Jurkat, Clone E6-1 (cell line): Measurements from ENCODE around the gene MOB2.
A peak's percentile ranks its signal among the peaks of the same experiment; 100 is the strongest.

Source experiments
- DNase-seq: peaks from one replicate; pipeline ENCODE4 v3.0.0-alpha.2; 2011; ENCODE audit warnings: low read depth, low spot score
- H3K4me3 ChIP-seq: 2 replicates; pipeline ENCODE4 v1.5.1; 2011; ENCODE audit warnings: mild to moderate bottlenecking, low read length, control low read depth, moderate library complexity

MOB2 gene

DNA sequence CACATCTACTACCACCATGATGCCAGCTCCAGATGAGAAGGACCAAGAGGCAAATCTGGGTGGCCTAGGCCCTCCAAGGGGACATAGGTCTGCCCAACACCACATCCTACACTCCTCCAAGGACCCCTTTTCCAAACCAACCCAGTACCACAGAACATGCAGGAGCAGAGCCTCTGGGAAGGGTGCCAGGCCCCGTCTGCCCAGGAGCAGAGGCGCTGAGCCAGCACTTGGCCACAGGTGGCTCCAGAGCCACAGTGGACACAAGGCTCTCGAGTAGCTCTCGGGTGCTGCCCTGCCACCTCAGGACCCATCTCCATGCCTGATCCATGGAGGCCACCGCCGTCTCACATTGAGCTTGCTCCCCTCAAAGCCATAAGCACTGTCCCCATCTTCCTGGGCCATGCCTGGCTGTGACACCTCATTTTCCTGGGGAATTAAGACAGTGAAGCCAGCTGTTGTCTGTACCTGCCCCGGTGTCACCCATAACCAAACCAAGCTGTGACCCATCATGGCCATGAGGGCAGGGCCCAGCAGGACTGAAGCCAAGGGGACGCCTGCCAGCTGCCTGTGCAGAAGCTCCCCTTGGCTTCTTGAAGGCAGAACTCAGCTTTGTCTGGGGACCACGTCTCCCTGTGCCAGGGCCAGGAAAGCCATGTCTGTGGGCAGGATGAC, 7.4 kb downstream of the MOB2 start:
- H3K4me3 ChIP-seq, result no peak overlapping the region
- DNase-seq, result no peak

- H3K4me3 ChIP-seq, result no peak overlapping the region
- peak; percentile 85 for DNase-seq
These were observed 8.0 kb downstream of the MOB2 start for GRCh38 chr11:1478544-1478943.

- H3K4me3 ChIP-seq, result no peak overlapping the region
- no peak for DNase-seq
These were observed 8.6 kb downstream of the MOB2 start for GRCh38 chr11:1478011-1478410.

- DNase-seq, result no peak
- no peak overlapping the region for H3K4me3 ChIP-seq
These were observed 9.4 kb downstream of the MOB2 start for GRCh38 chr11:1476940-1477736.

- no peak overlapping the region for H3K4me3 ChIP-seq
- DNase-seq, result no peak
These were observed 10.7 kb downstream of the MOB2 start for GRCh38 chr11:1475841-1476240.

- no peak overlapping the region for H3K4me3 ChIP-seq
- no peak for DNase-seq
These were observed 12.8 kb downstream of the MOB2 start for GRCh38 chr11:1473786-1474185.

DNA sequence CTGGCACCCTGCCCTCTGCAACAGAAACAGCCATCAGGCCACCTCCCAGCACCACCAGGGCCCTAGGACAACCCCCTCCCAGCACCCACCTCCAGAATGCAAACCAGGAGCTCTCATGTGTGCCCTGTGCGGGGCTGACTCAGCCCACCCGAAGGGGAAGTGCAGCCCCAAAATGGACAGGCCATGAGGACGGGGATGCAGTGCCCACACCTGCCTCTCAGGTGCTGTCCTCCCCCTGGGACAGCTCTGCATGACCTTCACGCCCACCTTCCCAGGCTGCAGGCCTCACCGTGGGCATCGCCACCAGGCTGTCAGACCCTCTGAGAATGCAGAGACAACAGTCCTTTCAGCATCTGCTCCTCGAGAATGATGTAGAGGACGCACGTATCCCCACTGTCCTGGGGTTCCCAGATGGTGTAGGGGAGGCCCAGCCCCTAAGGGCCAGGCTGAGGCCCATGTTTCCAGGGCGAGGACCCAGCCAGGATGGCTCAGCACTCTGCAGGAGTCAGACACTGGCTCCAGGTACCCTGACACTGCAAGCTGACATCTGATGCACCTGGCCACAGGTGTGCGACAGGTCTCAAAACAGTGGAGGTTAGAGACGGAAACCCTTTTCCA, 13.5 kb downstream of the MOB2 start:
- no peak for DNase-seq
- H3K4me3 ChIP-seq, result no peak overlapping the region

GRCh38 chr11:1472180-1473005, 14.2 kb downstream of the MOB2 start:
- DNase-seq, result no peak
- H3K4me3 ChIP-seq, result no peak overlapping the region

- DNase-seq, result no peak
- H3K4me3 ChIP-seq, result no peak overlapping the region
These were observed 14.8 kb downstream of the MOB2 start for GRCh38 chr11:1471736-1472135.

- H3K4me3 ChIP-seq, result no peak overlapping the region
These were observed 15.6 kb downstream of the MOB2 start for GRCh38 chr11:1470681-1471611.

DNA sequence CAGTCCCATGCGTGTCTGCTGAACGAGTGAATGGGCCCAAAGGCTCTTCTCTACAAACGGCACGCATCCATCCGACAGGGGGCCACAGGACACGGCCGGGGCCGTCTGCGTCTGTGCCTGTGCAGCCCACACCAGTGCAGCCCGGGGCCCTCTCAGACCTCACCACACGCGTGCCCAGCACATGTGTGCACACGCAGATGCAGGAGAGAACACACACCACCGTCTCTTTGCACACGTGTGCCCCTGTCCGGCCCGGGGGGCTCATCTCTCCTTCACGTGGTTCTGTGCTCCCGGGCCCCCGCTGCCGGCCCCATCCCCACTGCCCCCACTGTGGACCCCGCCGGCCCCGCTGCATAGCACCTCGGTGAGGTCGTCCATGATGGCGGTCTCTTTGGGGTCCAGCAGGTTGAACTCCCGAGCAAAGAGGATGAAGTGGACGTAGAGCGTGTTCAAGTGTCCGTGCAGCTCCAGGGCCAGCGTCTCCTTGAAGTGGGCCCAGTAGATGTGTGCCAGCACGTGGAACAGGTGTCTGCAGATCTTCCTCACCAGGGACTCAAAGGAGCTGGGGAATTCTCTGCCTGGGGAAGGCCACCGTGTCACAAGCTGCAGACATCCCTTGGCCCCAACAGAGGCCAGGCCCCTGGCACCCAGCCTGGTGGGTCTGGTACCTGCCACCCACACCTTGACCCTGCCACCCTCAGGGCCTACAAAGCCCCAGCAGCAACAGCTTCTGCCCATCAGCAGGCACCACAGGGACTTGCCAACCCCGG, 16.5 kb downstream of the MOB2 start:
- H3K4me3 ChIP-seq, result no peak overlapping the region
- DNase-seq, result no peak

More at GRCh38 chr11:1470681-1471611, 15.6 kb downstream of the MOB2 start:
- no peak for DNase-seq

DNA sequence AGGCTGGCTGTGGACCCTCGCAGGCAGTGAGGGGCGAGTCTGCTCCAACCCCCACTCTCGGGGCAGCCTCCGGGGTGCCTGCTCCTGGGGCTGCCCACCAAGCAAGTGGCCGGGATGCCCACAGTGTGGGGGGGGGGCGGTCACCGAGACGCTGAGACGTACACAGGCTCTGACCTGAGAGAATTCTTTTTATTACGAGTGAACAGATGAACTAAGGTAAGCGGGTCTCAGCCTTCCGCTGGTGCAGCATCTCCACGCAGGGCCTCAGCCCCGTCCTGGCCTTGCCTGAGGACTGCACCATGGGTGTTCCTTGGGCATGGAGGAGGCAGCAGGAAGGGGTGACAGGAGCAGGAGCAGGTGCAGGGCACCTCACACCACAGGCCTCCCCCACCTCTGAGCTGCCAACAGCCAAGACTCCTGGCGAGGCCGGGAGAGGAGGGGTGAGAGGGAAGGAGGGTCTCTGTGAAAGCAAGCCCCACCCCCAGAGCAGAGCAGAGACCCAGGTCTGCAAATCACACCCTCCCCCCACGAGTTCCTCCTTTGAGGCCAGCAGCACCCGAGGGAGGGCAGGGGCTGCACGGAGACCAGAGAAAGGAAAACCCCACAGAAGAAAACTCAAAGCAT, 17.2 kb downstream of the MOB2 start:
- no peak overlapping the region for H3K4me3 ChIP-seq
- no peak for DNase-seq

GRCh38 chr11:1468473-1469066, 18.0 kb downstream of the MOB2 start:
- no peak overlapping the region for H3K4me3 ChIP-seq
- no peak for DNase-seq

- DNase-seq, result no peak
- no peak overlapping the region for H3K4me3 ChIP-seq
These were observed 18.6 kb downstream of the MOB2 start for GRCh38 chr11:1468002-1468401.

DNA sequence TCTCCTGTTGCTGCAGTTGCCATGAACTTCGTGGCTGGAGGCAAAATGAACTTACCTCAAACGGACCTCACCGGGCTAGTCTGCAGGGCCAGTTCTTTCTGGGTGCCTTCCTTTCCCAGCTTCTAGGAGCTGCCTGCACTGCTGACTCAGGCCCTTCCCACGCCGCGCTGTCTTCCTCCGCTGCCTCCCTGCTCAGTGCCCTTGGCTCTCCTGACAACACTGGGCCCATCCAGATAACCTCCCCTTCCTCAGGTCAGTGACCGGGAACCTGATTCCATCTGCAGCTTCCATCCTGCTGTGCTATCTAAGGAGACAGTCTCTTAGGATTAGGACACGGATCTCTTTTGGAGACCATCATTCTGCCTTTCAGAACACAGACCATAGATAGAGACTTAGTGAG, 19.3 kb downstream of the MOB2 start:
- no peak for DNase-seq

DNA sequence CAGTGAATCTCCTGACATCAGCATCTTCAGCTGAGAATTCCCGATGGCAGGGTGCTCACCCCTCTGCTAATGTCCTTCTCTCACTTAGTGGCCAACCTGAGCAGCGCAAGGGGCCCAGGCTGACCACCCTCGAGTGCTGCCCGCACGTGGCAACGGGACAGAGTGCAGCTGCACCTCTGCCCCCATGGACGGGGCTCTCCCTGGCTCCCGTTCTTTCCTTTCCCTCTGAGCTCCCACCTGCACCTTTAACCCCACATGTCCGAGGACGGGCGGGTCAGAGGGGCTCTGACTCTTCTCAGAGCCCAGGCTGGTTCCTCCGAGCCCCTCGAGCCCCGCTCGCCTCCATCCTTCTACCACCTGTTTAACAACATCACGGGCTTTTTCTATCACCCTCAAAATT, 19.8 kb downstream of the MOB2 start:
- H3K4me3 ChIP-seq, result no peak overlapping the region
- no peak for DNase-seq

More for the DNA sequence above, 19.3 kb downstream of the MOB2 start:
- no peak overlapping the region for H3K4me3 ChIP-seq

DNA sequence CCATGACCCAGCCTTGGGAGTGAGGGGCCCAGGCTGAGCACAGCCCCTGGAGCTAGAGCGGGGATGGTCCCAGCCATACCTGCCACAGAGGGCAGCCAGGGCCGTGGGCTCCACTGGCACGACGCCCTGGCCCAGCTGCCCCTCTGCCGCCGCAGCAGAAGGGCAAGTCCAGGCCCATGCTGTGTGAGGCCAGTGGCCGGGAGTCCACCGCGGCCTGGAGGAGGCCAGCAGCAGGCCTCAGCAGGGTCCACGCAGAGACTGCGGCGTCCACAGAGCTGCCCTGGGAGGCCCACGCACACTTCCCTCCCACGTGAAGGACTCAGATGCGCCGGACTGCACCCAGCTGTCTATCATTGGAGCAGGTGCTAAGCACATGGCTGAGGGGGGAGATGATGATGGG, 23.5 kb downstream of the MOB2 start:
- no peak for DNase-seq
- no peak overlapping the region for H3K4me3 ChIP-seq
